Measurements from ENCODE around the gene GNPNAT1. TPM values are rescaled to one million over a fixed set of nuclear protein-coding genes. Genes with fewer than 3 reads are reported as not detected.

GNPNAT1 gene
- total RNA-seq, 2 donors from 2014 or later: 5.9 to 9.3 TPM

DNA sequence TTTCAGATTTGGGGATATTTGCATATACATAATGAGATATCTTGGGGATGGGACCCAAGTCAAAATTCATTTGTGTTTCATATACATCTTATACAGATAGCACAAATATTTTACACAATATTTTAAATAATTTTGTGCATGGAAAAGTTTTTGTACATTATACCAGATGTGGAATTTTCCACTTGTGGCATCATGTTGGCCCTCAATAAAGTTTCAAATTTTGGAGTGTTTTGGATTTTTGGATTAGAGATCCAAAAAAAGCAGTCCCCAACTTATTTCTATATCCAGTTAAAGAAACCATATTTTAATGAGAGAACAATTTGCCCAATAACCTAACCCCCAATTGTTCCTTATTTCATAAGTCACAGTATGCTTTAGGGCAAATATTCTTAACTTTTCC lies 4.5 kb downstream of the GNPNAT1 start:
- no peak overlapping the region for H3K4me3 ChIP-seq
- no peaks in the 10 kb centered on the region for H3K9me3 ChIP-seq
- H3K27me3 ChIP-seq: no peaks in the 10 kb centered on the region
- peaks cover 0 to 9% of the 10 kb centered on the region in 2 donors for H3K4me1 ChIP-seq
- TF ChIP-seq, protein P1, sequence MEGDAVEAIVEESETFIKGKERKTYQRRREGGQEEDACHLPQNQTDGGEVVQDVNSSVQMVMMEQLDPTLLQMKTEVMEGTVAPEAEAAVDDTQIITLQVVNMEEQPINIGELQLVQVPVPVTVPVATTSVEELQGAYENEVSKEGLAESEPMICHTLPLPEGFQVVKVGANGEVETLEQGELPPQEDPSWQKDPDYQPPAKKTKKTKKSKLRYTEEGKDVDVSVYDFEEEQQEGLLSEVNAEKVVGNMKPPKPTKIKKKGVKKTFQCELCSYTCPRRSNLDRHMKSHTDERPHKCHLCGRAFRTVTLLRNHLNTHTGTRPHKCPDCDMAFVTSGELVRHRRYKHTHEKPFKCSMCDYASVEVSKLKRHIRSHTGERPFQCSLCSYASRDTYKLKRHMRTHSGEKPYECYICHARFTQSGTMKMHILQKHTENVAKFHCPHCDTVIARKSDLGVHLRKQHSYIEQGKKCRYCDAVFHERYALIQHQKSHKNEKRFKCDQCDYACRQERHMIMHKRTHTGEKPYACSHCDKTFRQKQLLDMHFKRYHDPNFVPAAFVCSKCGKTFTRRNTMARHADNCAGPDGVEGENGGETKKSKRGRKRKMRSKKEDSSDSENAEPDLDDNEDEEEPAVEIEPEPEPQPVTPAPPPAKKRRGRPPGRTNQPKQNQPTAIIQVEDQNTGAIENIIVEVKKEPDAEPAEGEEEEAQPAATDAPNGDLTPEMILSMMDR (IDR thresholded peaks at IDR 0.05): no peak
- DNase-seq (ENCODE audit: low spot score): no peak
- no peaks in the 10 kb centered on the region for H3K36me3 ChIP-seq
- H3K27ac ChIP-seq: no peak overlapping the region

DNA sequence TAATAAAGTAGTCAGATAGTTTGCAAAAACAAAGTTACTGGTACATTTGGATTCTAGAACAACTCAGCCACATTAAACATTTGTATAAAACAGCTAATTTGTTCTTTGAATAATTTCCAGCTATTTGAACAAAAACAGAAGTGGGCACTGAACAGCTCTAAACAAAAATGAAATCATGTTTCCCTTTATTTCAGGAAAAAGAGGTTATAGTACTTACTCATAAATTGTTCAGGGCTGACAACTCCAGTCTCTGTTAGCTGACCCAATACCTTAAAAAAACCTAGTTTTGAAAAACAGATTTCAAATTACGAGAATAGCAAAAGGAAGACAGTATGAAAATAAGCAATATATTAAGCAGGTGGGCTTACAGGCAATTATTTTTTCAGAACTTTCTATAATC lies 8.2 kb downstream of the GNPNAT1 start:
- TF ChIP-seq, protein P1 (IDR thresholded peaks at IDR 0.05): no peak
- DNase-seq (ENCODE audit: low spot score): no peak
- H3K4me3 ChIP-seq: no peak overlapping the region
- H3K36me3 ChIP-seq: peaks cover 8% of the 10 kb centered on the region
- H3K4me1 ChIP-seq: no peaks in the 10 kb centered on the region
- H3K27me3 ChIP-seq: no peaks in the 10 kb centered on the region
- no peaks in the 10 kb centered on the region for H3K9me3 ChIP-seq
- no peak overlapping the region for H3K27ac ChIP-seq

DNA sequence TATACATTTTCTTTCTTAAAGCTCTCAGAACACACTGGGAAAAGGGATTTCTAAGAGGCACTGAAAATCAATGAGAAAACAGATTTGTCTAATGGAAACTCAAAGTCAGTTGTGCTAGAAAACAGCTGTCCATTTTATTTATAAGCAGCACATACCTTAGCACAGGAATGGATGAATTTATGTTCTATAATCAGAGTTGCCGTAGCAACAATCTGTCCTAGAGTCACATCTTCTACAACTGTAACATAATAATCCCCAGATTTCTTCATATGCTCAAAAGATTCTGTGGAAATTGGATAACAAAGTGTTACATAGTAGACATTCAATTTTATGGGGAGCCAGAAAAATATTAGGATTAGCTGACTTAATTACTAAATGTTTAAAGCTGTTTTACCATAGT lies 9.8 kb downstream of the GNPNAT1 start:
- TF ChIP-seq, protein P1 (IDR thresholded peaks at IDR 0.05): no peak
- Histone ChIP-seq H3K4me1 (no peaks in the 10 kb centered on the region), H3K27ac (no peak overlapping the region), H3K9me3 (no peaks in the 10 kb centered on the region), H3K36me3 (peaks cover 23% of the 10 kb centered on the region), H3K4me3 (no peak overlapping the region), H3K27me3 (no peaks in the 10 kb centered on the region)
- DNase-seq (ENCODE audit: low spot score): no peak

DNA sequence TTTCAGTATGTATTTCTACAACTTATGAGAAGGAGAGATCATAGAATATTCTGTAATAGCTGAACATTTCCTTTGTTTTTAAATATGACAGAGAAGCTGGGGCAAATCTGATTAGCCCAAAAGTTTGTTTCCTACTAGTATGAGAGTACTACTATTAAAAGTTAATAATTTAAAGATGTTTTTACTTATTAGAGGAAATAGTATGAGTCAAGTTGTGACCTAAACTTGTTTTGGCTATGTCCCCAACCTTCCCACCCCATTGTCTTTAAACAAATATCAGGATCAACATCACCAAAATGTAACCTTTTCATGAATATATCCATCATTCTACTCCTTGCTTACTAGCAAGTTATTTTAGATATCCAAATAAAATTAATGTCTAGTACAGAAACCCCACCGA lies 10.5 kb downstream of the GNPNAT1 start:
- no peak overlapping the region for H3K4me3 ChIP-seq
- no peak for DNase-seq (ENCODE audit: low spot score)
- H3K36me3 ChIP-seq: peaks cover 30% of the 10 kb centered on the region
- no peak overlapping the region for H3K27ac ChIP-seq
- H3K4me1 ChIP-seq: no peaks in the 10 kb centered on the region
- no peaks in the 10 kb centered on the region for H3K27me3 ChIP-seq
- TF ChIP-seq, protein P1 (IDR thresholded peaks at IDR 0.05): no peak
- H3K9me3 ChIP-seq: no peaks in the 10 kb centered on the region

DNA sequence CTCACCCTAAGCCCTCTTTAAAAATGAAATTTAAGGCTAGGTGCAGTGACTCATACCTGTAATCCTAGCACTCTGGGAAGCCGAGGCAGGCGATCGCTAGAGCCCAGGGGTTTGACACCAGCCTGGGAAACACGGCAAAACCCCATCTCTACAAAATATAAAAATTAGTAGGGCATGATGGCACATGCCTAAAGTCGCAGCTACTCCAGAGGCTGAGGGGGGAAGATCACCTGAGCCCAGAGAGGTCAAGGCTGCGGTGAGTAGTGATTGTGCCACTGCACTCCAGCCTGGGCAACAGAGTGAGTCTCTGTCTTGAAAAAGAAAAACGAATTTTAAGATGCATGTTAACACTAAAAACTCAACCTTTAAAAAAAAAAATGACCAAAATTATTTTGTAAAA lies 12.7 kb downstream of the GNPNAT1 start:
- Histone ChIP-seq H3K27me3 (no peaks in the 10 kb centered on the region), H3K9me3 (no peaks in the 10 kb centered on the region), H3K36me3 (peaks cover 44% of the 10 kb centered on the region), H3K27ac (no peak overlapping the region), H3K4me3 (no peak overlapping the region), H3K4me1 (no peaks in the 10 kb centered on the region)
- no peak for DNase-seq (ENCODE audit: low spot score)
- TF ChIP-seq, protein P1 (IDR thresholded peaks at IDR 0.05): no peak

DNA sequence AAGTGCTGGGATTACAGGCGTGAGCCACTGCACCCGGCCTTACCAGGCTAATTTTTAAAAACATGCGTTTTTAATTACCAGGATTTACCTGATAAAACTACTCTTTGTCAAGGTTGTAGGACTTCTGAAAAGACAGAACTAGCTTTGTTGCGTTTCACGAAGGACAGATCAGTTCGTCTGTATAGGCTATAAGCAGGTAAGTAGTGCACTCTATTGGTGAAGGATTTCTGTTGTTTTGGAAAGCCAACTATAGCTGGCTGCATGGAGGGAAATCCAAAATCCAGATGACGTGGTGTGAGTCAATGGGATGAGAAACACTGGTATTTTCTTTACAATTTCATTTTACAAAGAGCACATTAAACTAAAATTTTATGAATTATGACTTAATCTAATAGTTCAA lies 14.6 kb downstream of the GNPNAT1 start:
- no peaks in the 10 kb centered on the region for H3K9me3 ChIP-seq
- H3K4me1 ChIP-seq: no peaks in the 10 kb centered on the region
- H3K27me3 ChIP-seq: no peaks in the 10 kb centered on the region
- H3K4me3 ChIP-seq: no peak overlapping the region
- peaks cover 55% of the 10 kb centered on the region for H3K36me3 ChIP-seq
- TF ChIP-seq, protein P1 (IDR thresholded peaks at IDR 0.05): no peak
- H3K27ac ChIP-seq: no peak overlapping the region
- no peak for DNase-seq (ENCODE audit: low spot score)

Measured in right atrium auricular region (tissue), 2 donors.